ENCODE results near the gene SDHA.
A peak's percentile ranks its signal among the peaks of the same experiment; 100 is the strongest.

DNA sequence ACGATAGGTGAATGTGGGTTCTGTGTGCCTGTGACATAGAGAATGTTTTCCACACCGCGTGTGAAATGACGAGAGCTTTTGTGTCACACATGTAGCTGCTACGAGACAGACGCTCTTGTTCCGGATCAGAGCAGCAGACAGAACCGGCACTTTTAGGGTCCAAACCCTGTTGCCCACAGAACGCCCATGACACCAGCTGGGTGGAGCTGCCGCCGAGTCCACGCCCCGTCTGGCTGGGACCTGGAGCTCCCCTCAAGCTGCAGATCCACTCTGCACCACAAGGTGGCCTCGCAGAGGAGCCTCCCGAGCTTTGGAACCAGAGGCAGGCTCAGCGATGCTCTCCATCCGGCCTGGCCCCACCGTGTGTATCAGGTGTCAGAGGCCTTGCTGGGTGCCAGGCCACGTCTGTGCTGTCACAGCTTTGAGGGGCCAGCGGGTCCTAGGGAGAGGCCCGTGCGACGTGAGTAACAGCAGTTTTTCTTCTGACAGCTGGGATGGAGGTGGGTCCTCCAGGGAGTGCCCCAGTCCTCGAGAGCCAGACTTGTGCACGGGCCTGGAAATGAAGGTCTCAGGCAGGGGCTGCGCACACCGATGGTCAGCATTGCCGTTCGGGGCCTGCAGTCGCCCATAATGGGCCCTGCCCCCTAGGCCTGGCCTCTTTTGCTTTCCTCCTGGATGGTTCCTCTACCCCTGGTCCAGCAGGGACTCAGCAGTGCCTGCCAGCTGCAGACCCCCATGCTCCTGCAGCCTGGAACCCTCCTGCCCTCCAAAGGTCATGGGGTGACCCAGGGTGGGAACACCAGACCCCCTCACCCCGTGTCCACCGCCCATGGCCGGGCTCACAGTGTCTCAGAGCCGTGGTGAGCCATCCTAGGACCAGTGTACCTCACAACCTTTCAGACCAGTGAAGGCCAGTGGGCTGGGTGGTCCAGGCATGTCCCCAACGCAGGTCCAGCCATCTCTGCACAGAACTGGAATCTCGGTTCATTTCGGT is 29.3 kb upstream of the SDHA start:
- TF ChIP-seq, protein P1, sequence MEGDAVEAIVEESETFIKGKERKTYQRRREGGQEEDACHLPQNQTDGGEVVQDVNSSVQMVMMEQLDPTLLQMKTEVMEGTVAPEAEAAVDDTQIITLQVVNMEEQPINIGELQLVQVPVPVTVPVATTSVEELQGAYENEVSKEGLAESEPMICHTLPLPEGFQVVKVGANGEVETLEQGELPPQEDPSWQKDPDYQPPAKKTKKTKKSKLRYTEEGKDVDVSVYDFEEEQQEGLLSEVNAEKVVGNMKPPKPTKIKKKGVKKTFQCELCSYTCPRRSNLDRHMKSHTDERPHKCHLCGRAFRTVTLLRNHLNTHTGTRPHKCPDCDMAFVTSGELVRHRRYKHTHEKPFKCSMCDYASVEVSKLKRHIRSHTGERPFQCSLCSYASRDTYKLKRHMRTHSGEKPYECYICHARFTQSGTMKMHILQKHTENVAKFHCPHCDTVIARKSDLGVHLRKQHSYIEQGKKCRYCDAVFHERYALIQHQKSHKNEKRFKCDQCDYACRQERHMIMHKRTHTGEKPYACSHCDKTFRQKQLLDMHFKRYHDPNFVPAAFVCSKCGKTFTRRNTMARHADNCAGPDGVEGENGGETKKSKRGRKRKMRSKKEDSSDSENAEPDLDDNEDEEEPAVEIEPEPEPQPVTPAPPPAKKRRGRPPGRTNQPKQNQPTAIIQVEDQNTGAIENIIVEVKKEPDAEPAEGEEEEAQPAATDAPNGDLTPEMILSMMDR (IDR thresholded peaks at IDR 0.05), result peak; percentile 88 to 96 (median 93)
- no peak for TF ChIP-seq POLR2A (IDR thresholded peaks at IDR 0.05)
